Measurements from ENCODE around the gene FNBP1L.

The FNBP1L gene

DNA sequence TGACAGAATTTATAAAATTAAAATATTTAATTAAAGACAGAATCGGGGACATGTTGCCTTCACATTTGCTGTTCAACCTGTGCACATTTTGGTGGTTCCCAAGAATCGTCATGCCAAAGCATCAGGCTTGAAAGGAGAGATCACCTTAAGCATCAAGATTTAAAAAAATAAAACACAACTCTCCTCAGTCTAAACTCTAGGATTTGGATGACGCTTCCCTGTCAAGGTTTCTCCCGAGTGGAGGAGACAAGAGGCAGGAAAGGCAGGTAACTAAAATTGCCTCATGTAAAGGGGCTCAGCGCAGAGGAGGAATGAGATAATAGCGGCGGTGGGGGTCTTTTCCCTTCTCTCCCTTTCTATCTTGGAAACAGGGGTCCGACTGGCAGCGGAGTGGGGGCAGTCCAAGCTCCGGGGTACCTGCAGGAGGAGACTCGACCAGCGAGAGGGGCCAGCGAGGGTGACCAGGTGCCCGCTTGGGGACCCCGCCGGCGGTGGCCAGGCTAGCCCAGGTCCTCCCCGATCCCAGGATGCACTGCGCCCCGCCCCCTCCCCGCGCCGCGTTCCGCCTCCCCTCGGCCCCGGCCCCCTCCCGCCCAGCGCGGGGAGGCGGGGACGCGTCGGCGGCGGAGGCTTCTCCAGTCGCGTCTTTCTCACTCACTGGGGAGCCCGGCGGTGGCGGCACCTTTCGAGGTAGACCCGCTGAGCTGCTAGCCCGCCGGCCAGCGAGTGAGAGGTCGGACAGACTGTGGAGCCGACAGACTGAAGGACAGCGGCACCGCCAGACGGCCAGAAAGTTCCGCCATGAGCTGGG lies at the start of gene FNBP1L:
FNBP1L (plus strand) TSS at position 638 of the 811 bp plus-strand sequence; CDS start at position 802, 164 bp downstream.
- DNase-seq (ENCODE audit: low read depth in 2 of 2), result peak; percentile 23 to 36

DNA sequence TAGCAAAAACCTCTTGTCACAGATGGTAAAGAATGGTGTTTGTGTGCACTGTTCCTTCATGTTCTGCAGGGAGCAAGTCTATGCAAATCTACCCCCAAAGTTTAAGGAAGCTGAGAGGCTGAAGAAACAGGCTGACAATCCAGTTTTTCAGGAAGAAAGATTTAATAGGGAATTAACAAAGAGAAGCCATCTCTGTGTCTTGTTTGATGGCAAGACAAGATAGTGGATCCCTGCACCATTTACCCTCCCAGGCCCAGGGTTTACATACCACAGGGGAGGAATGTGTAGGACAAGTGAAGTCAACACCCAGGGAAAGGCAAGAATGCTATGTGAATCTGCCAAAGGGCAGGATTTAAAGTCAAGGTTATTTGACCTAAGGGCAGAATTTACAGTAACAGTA lies 48.1 kb upstream of the FNBP1L start:
- no peak for DNase-seq (ENCODE audit: low read depth in 2 of 2)

DNA sequence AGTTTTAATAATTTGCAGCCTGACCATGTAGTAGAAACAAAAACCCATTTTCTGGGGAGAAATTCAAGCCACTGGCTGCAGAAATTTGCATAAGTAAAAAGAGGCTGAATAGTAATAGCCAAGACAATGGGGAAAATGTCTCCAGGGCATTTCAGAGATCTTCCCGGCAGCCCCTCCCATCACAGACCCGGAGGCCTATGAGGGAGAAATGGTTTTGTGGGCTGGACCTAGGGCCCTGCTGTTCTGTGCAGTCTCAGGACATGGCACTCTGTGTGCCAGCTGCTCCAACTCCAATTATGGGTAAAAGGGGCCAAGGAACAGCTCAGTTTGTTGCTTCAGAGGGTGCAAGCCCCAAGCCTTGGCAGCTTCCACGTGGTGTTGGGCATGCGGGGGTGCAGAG lies 39.7 kb upstream of the FNBP1L start:
- DNase-seq (ENCODE audit: low read depth in 2 of 2), result no peak

DNA sequence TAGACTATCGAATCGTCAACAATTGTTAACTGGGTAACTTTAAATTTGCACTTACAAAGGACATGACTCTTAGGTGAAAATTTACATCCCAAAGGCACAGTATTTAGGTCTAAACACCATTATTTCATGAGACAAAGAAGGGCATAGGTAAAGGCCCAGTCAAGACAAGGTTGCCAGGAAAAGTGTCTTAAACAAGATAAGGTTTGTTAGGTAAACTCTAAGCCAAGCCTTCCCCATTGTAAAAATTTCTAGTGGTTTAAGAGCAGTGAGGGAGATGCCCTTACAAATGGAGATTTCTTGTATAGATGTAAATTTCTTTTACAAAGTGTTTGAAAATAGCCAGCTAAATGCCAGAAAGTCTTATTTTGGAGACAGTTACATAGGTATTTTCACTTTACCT lies 36.9 kb upstream of the FNBP1L start:
- no peak for DNase-seq (ENCODE audit: low read depth in 2 of 2)

DNA sequence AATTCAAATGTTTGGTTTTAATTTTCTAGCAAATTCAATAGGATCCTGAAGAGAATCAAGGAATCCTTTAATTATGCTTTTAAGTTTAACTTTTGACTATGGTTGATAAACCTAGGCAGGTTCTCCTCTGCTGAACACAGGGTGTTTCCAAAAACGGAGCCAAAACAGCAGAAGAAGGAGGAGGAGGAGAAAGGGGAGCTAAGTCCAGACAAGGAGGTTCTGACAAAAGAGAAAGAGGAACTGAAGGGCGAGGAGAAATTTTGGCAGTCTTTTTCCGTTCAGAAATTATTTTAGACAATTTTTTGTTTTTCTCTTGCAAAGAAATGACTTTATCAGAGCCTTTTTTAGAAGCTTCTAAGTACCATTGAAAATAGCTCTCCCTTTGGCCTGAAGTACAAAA lies 33.2 kb upstream of the FNBP1L start:
- no peak for DNase-seq (ENCODE audit: low read depth in 2 of 2)

DNA sequence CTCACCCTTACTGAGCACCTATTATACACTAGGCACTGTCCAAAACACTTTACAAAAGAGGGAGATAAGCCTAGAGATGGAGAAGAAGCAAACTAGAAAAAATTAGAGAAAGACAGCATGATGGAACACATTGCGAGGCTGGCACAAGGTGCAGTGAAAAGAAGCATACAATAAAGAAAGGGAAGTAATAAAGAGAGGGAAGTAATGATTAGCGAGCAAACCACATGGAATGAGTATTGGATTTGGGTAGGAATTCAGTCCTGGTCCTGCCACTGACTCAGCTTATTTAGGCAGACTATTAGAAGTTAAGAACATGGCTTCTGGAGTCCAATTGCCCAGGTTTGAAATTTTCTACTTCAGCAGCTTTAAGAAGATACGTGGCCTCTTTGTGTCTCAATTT lies 32.6 kb upstream of the FNBP1L start:
- no peak for DNase-seq (ENCODE audit: low read depth in 2 of 2)

DNA sequence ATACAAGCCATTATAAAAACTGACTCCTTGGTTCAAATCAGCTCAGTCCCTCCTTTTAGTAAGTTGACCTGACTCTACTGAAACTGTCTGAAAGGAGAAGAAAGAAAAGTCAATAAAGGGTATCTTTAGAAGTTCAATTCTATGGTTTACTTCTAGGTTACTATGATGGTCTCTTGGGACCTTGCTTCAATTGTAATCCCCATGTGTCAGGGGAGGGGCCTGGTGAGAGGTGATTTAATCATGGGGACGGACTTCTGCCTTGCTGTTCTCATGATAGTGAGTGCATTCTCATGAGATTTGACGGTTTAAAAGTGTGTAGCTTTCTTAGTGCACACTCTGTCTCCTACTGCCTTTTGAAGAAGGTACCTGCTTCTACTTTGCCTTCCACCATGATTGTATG lies 31.7 kb upstream of the FNBP1L start:
- DNase-seq (ENCODE audit: low read depth in 2 of 2), result no peak

DNA sequence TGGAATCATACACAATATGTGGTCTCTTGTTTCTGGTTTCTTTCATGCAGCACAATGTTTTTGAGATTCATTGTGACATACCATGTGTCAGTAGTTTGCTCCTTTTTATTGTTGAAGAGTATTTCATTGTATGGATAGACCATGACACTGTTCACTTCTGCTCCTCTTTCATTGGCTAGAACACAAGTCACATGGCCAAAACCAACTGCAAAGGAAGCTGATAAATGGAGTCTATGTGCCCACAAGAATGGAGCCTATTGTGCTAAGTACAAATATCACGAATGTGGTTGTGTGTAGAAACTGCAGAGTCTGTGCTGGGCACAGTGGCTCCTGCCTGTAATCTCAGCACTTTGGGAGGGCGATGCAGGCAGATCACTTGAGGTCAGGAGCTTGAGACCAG lies 28.6 kb upstream of the FNBP1L start:
- no peak for DNase-seq (ENCODE audit: low read depth in 2 of 2)

DNA sequence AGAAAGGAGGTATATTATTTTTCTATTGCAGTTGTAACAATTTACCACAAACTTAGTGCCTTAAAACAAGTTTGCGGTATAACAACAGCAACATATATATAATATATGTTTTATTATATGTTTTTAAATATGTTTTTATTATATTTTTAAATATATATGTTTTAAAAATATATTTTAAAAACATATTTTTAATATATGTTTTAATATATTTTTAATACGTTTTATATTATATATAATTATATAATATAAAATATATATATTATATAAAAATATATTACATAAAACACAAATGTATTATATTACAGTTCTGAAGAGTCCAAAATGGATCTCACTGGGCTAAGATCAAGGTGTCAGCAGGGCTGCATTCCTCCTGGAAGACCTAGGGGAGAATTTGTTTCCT lies 27.5 kb upstream of the FNBP1L start:
- DNase-seq (ENCODE audit: low read depth in 2 of 2), result no peak

DNA sequence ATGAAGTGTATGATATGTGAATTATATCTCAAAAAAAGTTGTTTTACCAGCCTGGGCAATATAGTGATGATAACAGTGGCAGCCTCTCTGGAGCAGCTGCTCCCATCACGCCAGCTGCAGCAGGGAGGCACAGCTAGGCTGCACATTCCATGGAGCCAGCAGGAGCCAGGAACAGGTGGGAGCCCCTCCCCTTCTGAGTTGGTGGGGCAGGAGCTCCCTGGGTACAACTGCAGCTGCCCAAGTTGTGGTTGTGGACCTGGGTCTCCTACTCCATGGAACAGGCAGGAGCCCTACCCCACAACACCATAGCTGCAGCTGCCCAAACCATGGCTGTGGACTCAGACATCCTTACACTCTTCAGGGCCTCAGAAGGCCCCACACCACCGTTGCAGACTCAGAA lies 21.7 kb upstream of the FNBP1L start:
- no peak for DNase-seq (ENCODE audit: low read depth in 2 of 2)

DNA sequence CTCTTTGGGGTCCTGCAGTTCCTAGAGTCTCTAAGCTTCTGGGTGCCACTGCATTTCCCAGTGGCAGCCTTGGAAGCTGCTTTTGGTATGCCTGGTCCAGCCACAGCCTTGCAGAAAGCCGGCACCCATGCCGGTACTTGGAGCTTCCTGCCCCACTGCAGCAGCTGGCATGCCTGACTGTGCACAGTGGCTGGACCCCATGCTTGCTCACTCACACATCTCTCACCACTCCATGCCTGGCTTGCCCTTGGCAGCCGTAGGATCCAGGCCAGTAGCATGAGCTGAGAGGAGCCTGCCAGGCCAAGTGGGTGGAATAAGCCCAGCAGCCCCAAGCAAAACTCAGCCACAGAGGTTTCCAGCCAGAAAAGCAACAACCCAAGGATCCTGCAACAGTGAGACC lies 20.3 kb upstream of the FNBP1L start:
- no peak for DNase-seq (ENCODE audit: low read depth in 2 of 2)

DNA sequence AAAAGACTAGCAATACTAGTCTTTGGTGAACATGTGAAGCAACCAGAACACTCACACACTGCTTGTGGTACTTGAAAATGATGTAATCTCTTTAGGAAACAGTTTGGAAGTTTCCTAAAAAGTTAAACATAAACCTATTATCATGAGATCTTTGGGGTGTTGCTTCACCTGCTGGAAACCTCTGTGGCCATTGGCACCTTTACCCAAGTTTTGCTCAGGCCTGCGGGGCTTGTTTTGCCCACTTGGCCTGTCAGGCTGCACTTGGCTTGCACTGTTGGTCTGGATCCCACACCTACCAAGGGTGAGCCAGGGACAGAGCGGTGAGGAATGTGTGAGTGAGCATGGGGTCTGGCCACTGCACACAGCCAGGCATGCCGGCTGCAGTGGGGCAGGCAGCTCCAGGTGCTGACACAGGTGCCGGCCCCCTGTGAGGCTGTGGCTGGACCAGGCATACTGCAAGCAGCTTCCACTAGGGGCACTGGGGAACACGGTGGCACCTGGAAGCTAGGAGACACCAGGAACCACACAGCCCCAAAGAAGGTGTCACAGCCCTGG lies 14.4 kb upstream of the FNBP1L start:
- no peak for DNase-seq (ENCODE audit: low read depth in 2 of 2)

DNA sequence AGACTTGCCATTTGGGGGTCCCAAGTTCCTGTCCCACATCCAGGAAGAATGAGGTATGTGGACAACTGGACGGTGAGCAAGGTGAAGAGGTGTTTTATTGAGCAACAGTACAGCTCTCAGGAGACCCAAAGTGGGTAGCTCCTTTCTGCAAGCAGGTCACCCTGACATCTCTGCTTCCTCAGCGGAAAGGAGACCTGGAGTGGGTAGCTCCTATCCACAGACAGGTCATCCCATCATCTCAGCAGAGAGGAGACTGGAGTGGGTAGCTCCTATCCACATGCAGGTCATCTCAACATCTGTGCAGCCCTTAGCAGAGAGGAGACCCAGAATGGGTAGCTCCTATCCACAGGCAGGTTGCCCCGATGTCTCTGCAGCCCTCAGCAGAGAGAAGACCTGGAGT lies 13.8 kb upstream of the FNBP1L start:
- no peak for DNase-seq (ENCODE audit: low read depth in 2 of 2)

DNA sequence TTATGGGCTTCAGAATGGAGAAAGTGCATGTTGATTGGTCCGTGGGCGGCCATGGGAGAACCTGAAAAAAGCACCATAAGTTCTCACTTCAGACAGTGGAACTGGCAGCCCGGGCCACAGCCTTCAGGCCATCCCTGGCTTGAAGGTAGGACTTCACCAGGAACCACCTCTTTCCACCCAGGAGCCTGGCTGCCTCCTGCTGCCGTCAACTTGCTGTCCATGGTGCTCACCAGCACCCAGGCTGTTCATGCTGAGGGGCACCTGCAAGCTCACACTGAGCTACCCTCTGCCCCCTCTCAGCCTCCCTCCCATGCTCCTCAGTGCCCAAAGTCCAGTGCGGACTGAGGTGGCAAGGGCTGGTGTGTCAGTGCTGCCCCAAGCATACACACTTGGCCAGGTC lies 12.9 kb upstream of the FNBP1L start:
- DNase-seq (ENCODE audit: low read depth in 2 of 2), result no peak

DNA sequence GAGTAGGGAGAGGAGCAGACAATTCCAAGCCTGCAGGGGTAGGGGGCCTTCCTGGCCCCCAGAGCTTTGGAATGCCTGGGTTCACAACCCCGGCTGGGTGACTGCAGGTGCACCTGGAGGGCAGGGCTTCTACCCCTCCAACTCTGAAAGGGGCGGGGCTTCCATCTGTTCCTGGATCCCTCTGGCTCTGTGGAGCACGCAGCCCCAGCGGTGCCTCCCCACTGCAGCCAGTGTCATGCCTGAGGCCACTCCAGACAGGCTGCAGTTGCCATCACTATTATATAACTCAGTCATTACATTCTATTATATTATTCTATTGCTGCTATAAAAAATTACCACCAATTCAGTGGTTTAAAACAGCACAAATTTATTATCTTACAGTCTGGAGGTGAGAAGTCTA lies 12.5 kb upstream of the FNBP1L start:
- no peak for DNase-seq (ENCODE audit: low read depth in 2 of 2)

DNA sequence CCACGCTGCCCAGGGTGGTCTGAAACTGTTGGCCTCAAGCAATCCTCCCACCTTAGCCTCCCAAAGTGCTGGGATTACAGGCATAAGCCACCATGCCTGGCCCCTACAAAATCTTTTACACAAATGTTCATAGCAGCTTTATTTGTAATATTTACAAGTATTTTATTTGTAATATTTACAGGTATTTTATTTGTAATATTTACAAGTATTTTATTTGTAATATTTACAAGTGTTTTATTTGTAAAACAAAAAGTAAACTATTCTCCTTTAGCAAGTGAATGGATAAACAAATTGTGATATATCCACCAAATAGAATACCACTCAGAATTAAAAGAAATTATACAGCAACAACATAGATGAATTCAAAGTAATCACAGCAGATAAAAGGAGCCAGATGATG lies 11.4 kb upstream of the FNBP1L start:
- DNase-seq (ENCODE audit: low read depth in 2 of 2), result no peak

DNA sequence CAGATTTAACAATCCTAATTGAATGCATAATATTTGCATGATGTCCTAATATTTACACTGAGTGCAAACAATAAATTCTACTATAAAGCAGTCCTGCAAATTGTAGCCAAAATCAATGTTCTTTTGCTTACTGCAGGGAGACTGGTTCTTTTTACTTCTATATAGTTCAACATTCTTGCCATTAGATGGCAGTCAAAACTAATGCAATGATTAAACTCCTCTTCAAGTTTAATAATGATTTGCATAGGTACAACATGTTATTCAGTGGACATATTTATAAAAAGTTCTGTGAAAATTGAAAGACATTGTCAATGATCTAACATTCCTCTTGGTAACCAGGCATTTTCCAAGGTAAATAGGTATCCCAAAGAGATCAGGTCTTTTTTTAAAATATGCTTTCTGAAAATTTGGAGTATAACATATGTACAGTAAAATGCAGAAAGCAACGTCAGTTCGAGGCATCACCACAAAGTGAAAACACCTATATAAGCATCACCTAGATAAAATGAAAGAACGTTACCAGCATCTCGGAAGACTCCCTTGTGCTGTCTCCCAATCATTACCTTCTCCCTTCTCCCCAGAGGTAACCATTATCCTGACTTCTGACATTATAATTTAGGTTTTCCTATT lies 9.8 kb upstream of the FNBP1L start:
- DNase-seq (ENCODE audit: low read depth in 2 of 2), result no peak

DNA sequence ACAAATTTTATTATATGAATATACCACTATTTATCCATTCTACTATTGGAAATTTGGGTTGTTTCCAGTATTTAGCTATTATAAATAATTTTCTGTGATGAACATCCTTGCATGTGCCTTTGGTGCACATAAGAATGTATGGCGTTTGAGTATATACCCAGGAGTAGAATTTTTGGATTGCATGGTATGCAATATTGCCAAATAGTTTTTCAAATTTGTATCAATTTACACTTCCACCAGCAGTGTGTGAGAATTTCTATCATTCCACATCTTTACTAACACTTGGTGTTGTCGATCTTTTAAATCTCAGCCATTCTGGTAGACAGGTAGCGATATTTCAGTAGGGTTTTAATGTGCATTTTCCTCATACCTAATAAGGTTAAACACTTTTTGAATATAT lies 9.2 kb upstream of the FNBP1L start:
- no peak for DNase-seq (ENCODE audit: low read depth in 2 of 2)

DNA sequence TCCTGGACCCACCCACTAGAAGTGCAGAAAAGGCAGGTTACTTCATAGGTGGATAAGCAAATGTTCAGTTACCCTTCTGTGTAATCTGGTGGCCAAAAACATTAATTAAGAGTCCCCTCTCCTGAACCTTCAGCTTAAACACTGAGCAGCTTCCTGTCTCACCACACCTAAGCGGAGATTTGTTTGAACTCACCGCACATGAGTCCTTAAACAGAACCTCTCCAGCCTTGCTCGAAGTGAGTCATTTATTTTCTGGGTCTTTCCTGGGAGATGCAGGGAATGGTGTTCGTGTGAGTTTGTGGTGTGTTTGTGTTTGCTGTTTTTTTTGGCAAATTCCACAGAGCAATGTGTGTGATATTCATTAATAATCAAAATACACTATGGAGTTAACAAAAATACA lies 7.6 kb upstream of the FNBP1L start:
- DNase-seq (ENCODE audit: low read depth in 2 of 2), result no peak

DNA sequence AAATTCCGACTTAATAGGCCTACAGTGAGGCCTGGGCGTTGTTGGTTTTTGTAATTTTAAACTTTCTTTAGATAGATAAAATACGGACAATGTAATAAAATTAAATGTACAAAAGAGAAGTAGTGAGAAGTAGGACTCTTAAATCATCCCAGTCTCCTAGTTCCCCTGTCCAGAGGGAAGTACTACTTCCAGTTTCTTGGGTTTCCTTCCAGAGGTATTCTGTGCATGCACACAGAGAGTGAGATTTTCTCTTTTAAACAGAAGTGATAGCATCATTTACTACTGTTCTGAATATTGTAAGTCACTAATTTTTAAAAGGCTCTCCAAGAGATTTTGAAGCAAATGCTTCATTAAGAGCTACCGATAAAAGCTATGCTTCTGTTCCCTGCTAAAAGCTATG lies 7.2 kb upstream of the FNBP1L start:
- DNase-seq (ENCODE audit: low read depth in 2 of 2), result no peak

DNA sequence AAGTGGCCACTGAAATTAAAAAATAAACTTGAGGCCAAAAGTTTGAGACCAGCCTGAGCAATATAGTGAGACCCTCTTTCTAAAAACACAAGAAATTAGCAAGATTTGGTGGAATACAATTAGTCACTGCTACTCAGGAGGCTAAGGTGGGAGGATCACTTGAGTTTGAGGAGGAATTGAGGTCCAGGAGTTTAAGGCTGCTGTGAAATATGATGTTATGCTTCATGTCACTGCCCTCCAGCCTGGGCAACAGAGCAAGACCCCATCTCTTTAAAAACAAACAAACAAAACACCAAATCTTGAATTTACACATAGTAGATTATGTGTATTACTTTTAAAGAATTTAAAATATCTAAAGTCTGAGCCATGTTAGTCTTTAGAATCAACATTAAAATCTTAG lies 6.3 kb upstream of the FNBP1L start:
- no peak for DNase-seq (ENCODE audit: low read depth in 2 of 2)

DNA sequence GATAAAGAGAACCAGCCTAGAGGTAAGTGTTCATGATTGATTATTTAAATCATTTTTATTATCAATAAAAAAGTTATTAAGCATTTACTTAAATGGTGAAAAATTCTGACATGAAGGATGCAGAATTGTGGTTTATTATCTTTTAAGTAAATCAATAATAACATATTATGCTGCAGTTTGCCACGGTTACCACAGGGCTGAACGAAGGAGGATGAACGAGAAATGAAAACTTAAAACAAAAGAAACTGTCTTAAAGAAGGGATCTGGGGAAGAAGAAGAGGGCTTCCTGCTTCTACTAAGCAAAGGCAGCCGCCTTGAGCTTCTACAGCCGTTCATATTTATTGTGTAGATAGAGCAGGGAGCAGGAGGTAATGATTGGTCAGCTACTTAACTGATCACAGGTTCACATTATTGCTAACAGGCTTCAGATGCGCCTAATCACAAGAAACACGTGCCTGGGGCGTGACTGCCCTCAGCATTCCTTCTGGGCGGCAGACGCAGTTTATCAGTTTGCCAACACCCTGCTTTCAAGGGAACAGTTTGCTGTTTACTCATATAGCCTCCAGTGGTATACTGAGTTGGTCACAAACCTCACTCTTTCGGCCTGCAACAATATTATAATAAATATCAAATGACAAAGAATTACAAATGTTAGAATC lies 5.8 kb upstream of the FNBP1L start:
- no peak for DNase-seq (ENCODE audit: low read depth in 2 of 2)

DNA sequence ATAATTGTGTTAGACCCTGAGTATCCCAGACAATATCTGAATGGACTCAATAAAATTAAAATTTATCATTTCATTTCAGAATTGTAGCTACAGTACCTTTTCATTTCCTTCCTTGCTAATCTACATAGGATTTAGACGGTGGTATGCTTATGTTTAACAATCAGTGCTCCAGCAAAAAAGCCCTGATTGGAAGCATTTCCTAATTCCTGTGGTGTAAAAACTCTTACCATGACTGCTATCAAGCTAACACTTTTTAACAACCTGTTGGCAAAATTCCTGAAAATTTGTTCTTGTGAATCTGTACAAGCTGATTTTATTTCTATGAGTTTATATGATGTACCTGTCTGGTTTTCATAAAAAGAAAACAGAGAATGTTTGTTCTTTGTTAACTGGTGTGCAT lies 5.2 kb upstream of the FNBP1L start:
- DNase-seq (ENCODE audit: low read depth in 2 of 2), result no peak
